ENCODE data around the gene PARVG.

DNA sequence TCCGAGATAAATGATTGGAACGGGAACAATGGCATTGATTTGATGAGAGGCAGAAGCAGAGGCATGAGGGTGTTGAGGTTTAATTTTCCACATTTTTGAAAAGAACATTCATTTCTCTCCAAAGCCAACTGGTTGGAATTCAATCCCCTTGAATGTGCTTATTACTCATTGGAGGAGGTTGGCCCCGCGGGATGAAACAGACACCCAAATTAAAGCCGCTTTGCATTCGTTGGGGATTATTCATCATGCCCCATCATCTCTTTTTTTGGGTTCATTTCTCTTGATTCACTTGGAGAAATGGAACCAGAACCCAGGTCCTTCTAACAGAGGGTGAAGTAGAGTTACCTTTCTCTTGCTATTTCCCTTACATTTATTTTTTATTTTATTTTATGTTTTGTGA lies 47.6 kb upstream of the PARVG start:
- TF ChIP-seq POLR2AphosphoS5 (IDR thresholded peaks at IDR 0.05; ENCODE audit: low read length) (no peak), RB1 (IDR thresholded peaks at IDR 0.05; ENCODE audit: borderline replicate concordance) (no peak), RCOR1 (conservative IDR thresholded peaks at IDR 0.05; ENCODE audit: low read depth, low read length) (no peak)
- TF ChIP-seq, protein P1, sequence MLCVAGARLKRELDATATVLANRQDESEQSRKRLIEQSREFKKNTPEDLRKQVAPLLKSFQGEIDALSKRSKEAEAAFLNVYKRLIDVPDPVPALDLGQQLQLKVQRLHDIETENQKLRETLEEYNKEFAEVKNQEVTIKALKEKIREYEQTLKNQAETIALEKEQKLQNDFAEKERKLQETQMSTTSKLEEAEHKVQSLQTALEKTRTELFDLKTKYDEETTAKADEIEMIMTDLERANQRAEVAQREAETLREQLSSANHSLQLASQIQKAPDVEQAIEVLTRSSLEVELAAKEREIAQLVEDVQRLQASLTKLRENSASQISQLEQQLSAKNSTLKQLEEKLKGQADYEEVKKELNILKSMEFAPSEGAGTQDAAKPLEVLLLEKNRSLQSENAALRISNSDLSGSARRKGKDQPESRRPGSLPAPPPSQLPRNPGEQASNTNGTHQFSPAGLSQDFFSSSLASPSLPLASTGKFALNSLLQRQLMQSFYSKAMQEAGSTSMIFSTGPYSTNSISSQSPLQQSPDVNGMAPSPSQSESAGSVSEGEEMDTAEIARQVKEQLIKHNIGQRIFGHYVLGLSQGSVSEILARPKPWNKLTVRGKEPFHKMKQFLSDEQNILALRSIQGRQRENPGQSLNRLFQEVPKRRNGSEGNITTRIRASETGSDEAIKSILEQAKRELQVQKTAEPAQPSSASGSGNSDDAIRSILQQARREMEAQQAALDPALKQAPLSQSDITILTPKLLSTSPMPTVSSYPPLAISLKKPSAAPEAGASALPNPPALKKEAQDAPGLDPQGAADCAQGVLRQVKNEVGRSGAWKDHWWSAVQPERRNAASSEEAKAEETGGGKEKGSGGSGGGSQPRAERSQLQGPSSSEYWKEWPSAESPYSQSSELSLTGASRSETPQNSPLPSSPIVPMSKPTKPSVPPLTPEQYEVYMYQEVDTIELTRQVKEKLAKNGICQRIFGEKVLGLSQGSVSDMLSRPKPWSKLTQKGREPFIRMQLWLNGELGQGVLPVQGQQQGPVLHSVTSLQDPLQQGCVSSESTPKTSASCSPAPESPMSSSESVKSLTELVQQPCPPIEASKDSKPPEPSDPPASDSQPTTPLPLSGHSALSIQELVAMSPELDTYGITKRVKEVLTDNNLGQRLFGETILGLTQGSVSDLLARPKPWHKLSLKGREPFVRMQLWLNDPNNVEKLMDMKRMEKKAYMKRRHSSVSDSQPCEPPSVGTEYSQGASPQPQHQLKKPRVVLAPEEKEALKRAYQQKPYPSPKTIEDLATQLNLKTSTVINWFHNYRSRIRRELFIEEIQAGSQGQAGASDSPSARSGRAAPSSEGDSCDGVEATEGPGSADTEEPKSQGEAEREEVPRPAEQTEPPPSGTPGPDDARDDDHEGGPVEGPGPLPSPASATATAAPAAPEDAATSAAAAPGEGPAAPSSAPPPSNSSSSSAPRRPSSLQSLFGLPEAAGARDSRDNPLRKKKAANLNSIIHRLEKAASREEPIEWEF (IDR thresholded peaks at IDR 0.05; ENCODE audit: insufficient replicate concordance, low read depth, low read length), result no peak
- TF ChIP-seq, protein P2, sequence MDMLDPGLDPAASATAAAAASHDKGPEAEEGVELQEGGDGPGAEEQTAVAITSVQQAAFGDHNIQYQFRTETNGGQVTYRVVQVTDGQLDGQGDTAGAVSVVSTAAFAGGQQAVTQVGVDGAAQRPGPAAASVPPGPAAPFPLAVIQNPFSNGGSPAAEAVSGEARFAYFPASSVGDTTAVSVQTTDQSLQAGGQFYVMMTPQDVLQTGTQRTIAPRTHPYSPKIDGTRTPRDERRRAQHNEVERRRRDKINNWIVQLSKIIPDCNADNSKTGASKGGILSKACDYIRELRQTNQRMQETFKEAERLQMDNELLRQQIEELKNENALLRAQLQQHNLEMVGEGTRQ (IDR thresholded peaks at IDR 0.05; ENCODE audit: borderline replicate concordance, low read depth, low read length), result no peak

Data from GM12878 (cell line).